Subcutaneous abdominal adipose tissue (tissue), 5 donors: ENCODE data around the gene SH2B2.
A peak's percentile ranks its signal among the peaks of the same experiment; 100 is the strongest.
"Not testable (repeated sequence)": the region's sequence is repeated elsewhere in the genome, so short reads cannot be mapped to it uniquely, and the experiment has no call there.

ENCODE experiments used
- H3K27ac ChIP-seq: one replicate; pipeline ENCODE4 v1.7.0; 2013; ENCODE audit warnings: low read depth, mild to moderate bottlenecking, inconsistent platforms, low read length, moderate library complexity
- H3K27me3 ChIP-seq, 5 donors: one replicate each; pipeline ENCODE4 v1.7.0; 2013; ENCODE audit warnings: low read length in 5 of 5, inconsistent platforms in 1 of 5; ENCODE audit not compliant: control insufficient read depth in 5 of 5, insufficient read depth in 4 of 5
- H3K36me3 ChIP-seq, 5 donors: one replicate each; pipeline ENCODE4 v1.7.0; 2013; ENCODE audit warnings: low read length in 5 of 5; ENCODE audit not compliant: control insufficient read depth in 5 of 5, insufficient read depth in 5 of 5
- H3K4me1 ChIP-seq, 5 donors: one replicate each; pipeline ENCODE4 v1.7.0; 2013; ENCODE audit warnings: low read length in 5 of 5, mild to moderate bottlenecking in 3 of 5, moderate library complexity in 1 of 5; ENCODE audit not compliant: control insufficient read depth in 5 of 5, insufficient read depth in 5 of 5
- H3K4me3 ChIP-seq, 5 donors: one replicate each; pipeline ENCODE4 v1.7.0; 2013; ENCODE audit warnings: low read length in 5 of 5, low read depth in 1 of 5
- H3K9ac ChIP-seq, 5 donors: one replicate each; pipeline ENCODE4 v1.7.0; 2013; ENCODE audit warnings: low read length in 5 of 5, mild to moderate bottlenecking in 4 of 5, moderate library complexity in 3 of 5
- H3K9me3 ChIP-seq, 5 donors: one replicate each; pipeline ENCODE4 v1.7.0; 2013; ENCODE audit warnings: low read length in 5 of 5; ENCODE audit not compliant: control insufficient read depth in 5 of 5
- donor health status: healthy.
- donor health status: healthy.
- donor health status: healthy.
- donor health status: healthy.
- donor health status: healthy.

The SH2B2 gene

DNA sequence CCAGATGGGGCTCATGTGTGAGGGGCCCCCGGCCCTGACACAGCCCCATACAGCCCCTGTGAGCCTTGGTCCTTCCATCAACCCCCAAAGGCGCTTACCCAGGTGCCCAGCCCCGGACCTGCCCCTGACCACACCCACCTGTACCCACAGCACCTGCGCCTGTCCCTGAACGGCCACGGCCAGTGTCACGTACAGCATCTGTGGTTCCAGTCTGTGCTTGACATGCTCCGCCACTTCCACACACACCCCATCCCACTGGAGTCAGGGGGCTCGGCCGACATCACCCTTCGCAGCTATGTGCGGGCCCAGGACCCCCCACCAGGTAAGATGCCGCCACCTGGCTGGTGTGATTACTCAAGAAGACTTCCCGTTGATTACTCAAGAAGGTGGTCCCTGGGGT, 33.5 kb downstream of the SH2B2 start:
- peaks cover 0 to 2% (median 0%) of the 10 kb centered on the region in 5 donors for H3K36me3 ChIP-seq
- no peak overlapping the region for H3K4me3 ChIP-seq
- H3K9ac ChIP-seq: no peak overlapping the region
- H3K27me3 ChIP-seq: peaks cover 0 to 13% (median 0%) of the 10 kb centered on the region in 5 donors
- no peak overlapping the region for H3K27ac ChIP-seq
- no peaks in the 10 kb centered on the region for H3K9me3 ChIP-seq
- H3K4me1 ChIP-seq: peaks cover 0 to 44% (median 13%) of the 10 kb centered on the region in 5 donors

GRCh38 chr7:102320601-102321350, 34.1 kb downstream of the SH2B2 start:
- peaks cover 0 to 13% (median 0%) of the 10 kb centered on the region in 5 donors for H3K27me3 ChIP-seq
- H3K36me3 ChIP-seq: peaks cover 0 to 2% (median 0%) of the 10 kb centered on the region in 5 donors
- H3K9me3 ChIP-seq: no peaks in the 10 kb centered on the region
- H3K9ac ChIP-seq: no peak overlapping the region
- no peak overlapping the region for H3K4me3 ChIP-seq
- no peak overlapping the region for H3K27ac ChIP-seq
- peaks cover 0 to 44% (median 13%) of the 10 kb centered on the region in 5 donors for H3K4me1 ChIP-seq

DNA sequence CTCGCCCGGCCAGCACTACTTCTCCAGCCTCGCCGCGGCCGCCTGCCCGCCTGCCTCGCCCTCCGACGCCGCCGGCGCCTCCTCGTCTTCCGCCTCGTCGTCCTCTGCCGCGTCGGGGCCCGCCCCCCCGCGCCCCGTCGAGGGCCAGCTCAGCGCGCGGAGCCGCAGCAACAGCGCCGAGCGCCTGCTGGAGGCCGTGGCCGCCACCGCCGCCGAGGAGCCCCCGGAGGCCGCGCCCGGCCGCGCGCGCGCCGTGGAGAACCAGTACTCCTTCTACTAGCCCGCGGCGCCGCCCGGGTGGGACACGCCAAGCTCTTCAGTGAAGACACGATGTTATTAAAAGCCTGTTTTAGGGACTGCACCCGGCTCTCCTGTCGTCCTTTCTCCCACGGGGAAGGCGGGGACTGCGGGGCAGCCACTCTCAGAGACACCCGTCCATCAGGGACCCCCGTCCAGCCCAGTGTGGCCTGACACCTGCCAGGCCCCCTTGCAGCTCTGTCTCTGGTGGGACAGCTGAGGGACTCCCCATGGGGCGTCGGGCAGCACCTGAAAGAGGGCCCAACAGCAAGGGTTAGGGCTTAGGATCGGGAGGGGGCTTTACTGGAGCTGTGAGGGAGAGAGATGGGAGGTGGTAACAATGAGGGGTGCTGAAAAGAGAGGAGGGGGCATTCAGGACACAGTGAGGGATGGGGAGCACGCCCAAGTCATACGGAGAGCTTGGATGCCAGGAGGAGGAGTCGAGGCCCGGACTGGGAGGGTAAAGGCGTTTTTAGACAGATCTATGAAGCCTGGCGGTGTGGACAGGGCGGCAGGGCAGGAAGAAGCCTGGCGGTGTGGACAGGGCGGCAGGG, 34.9 kb downstream of the SH2B2 start:
- Histone ChIP-seq H3K9me3 (no peaks in the 10 kb centered on the region), H3K27ac (no peak overlapping the region), H3K36me3 (peaks cover 0 to 2% (median 0%) of the 10 kb centered on the region in 5 donors), H3K9ac (no peak overlapping the region), H3K4me1 (peaks cover 0 to 44% (median 13%) of the 10 kb centered on the region in 5 donors), H3K4me3 (peak overlapping the region in 3 of 5 donors; percentile 4 to 42 (median 11)), H3K27me3 (peaks cover 0 to 13% (median 0%) of the 10 kb centered on the region in 5 donors)

DNA sequence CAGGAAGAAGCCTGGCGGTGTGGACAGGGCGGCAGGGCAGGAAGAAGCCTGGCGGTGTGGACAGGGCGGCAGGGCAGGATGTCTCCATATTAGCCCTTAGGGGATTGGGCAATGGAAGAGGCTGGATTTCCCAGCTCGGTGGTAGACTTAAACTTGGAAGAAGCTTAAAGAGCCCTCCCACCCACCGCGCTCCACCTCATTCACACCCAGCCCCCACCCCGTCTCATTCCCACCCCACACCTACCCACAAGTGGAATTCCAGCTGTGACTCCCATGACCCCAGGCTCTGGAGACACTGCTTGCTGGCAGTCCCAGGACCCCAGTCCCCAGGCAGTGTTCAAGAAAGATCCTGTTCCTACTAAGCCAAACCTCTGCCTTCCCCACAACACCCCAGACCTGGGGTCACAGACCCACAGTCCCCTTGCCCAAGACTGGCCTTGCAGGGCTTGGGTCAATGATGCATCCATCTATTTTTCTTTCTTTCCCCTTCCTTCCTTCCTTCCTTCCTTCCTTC, 35.6 kb downstream of the SH2B2 start:
- peaks cover 0 to 2% (median 0%) of the 10 kb centered on the region in 5 donors for H3K36me3 ChIP-seq
- H3K4me1 ChIP-seq: peaks cover 0 to 44% (median 13%) of the 10 kb centered on the region in 5 donors
- H3K27me3 ChIP-seq: peaks cover 0 to 13% (median 0%) of the 10 kb centered on the region in 5 donors
- H3K9ac ChIP-seq: no peak overlapping the region
- no peak overlapping the region for H3K27ac ChIP-seq
- no peaks in the 10 kb centered on the region for H3K9me3 ChIP-seq
- H3K4me3 ChIP-seq: no peak overlapping the region

DNA sequence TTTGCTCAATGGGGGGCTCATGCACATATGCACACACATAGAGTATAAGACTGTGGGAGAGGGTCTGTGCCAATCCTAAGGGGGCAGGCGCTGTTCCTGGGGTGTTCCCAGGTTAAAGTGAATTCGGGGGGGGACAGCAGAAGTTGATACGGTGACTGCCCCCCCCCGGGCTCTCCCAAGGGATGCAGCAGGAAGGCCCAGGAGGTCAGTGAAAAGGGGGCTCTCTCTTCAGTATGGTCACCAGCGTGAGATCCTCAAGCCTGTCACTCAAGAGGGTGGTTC, 37.2 kb downstream of the SH2B2 start:
- H3K4me3 ChIP-seq: no peak overlapping the region
- no peak overlapping the region for H3K27ac ChIP-seq
- peaks cover 0 to 34% (median 13%) of the 10 kb centered on the region in 5 donors for H3K4me1 ChIP-seq
- no peaks in the 10 kb centered on the region for H3K9me3 ChIP-seq
- H3K27me3 ChIP-seq: peaks cover 0 to 13% (median 0%) of the 10 kb centered on the region in 5 donors
- no peak overlapping the region for H3K9ac ChIP-seq
- H3K36me3 ChIP-seq: peaks cover 0 to 2% (median 0%) of the 10 kb centered on the region in 5 donors

DNA sequence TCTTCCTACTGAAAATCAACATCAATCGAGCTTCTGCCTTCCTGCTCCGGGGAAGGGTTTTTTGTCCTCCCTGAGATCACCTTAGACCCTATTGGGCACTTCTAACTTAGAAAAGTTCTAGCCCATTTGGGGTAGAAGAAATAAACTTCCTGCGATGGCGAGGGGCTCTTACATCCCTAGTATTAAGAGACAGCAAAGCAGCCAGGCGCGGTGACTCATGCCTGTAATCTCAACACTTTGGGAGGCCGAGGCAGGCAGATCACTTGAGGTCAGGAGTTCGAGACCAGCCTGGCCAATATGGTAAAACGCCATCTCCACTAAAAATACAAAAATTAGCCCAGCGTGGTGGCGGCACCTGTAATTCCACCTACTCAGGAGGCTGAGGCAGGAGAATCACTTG, 38.4 kb downstream of the SH2B2 start:
- Histone ChIP-seq H3K4me1 (peaks cover 0 to 21% (median 10%) of the 10 kb centered on the region in 5 donors), H3K27me3 (peaks cover 0 to 13% (median 0%) of the 10 kb centered on the region in 5 donors)
- H3K9me3 ChIP-seq, H3K4me3 ChIP-seq, H3K36me3 ChIP-seq, H3K9ac ChIP-seq, H3K27ac ChIP-seq: not testable (repeated sequence)

DNA sequence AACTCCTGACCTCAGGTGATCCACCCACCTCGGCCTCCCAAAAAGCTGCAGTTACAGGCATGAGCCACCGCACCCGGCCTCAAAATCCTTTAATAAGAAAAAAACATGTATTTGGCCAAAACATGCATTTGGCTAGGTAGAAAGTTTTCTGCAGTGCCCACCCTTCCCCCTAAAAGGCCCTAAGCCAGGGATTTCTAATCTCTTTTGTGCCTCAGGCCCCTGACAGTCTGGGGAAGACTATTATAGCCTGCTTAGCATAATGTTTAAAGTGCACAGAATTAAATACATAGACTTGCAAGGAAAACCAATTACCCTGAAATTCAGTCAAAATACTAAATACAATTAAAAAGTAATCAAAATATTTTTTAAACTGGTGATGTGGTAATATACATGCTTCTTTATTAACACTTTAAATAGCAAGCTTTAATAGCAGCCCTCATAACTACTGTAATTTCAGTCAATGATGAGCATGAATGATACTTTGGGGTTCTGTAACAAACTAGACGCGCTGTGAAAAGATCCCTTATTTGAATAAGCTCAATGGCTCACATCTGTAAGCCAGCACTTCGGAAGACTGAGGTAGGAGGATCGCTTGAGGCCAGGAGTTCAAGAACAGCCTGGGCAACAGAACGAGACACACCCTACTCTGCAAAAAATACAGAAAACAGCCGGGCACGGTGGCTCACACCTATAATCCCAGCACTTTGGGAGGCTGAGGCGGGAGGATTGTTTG, 39.7 kb downstream of the SH2B2 start:
- peaks cover 0 to 13% (median 10%) of the 10 kb centered on the region in 5 donors for H3K4me1 ChIP-seq
- H3K36me3 ChIP-seq: no peaks in the 10 kb centered on the region
- H3K4me3 ChIP-seq: no peak overlapping the region
- no peak overlapping the region for H3K27ac ChIP-seq
- H3K27me3 ChIP-seq: peaks cover 0 to 8% (median 0%) of the 10 kb centered on the region in 5 donors
- no peaks in the 10 kb centered on the region for H3K9me3 ChIP-seq
- H3K9ac ChIP-seq: no peak overlapping the region

DNA sequence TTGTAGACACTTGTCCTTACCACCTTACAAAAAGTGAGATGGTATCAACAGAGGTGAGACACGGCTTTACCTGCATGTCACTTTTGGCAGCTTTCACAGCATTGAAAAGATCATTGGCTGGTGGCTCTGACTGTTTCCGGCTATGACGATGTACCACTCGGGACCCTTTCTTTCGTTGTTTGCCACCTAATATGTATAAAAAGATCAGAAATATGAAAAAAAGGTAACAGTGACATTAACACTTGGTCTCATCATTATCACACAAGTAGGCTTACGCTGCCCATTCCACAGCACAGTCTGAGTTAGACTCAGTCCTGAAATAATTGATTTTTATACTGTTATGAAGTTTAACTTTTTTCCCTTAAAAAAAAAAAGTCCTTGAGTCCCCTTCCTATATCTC, 40.5 kb downstream of the SH2B2 start:
- not testable (repeated sequence) for H3K36me3 ChIP-seq, H3K27ac ChIP-seq, H3K9me3 ChIP-seq, H3K4me1 ChIP-seq, H3K4me3 ChIP-seq, H3K9ac ChIP-seq
- peaks cover 0 to 12% (median 0%) of the 10 kb centered on the region in 5 donors for H3K27me3 ChIP-seq

DNA sequence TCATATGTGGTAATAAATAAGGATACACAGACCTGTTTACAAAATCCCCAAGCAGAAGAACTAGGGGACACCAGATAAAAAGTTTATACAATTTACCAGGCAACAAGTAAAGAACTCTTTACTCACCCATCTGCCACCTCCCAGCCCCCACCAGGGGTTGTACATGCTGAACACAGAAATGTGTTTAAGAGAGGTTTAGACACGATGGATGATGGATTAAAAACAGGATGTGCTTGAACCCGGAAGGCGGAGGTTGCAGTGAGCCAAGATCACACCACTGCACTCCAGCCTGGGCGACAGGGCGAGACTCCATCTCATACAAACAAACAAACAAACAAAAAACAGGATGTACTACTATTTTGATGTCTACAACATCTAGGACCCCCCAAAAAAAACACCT, 42.2 kb downstream of the SH2B2 start:
- H3K27ac ChIP-seq, H3K4me1 ChIP-seq, H3K4me3 ChIP-seq, H3K36me3 ChIP-seq, H3K9me3 ChIP-seq, H3K9ac ChIP-seq: not testable (repeated sequence)
- peaks cover 0 to 12% (median 0%) of the 10 kb centered on the region in 5 donors for H3K27me3 ChIP-seq
